Fibroblast of gingiva (primary cell): ENCODE data around the gene C10orf90.
"Not testable (repeated sequence)": the region's sequence is repeated elsewhere in the genome, so short reads cannot be mapped to it uniquely, and the experiment has no call there.

Experiments
- DNase-seq: peaks from one replicate; pipeline ENCODE4 v3.0.0-alpha.2; 2011; ENCODE audit warnings: low read depth

Gene C10orf90

DNA sequence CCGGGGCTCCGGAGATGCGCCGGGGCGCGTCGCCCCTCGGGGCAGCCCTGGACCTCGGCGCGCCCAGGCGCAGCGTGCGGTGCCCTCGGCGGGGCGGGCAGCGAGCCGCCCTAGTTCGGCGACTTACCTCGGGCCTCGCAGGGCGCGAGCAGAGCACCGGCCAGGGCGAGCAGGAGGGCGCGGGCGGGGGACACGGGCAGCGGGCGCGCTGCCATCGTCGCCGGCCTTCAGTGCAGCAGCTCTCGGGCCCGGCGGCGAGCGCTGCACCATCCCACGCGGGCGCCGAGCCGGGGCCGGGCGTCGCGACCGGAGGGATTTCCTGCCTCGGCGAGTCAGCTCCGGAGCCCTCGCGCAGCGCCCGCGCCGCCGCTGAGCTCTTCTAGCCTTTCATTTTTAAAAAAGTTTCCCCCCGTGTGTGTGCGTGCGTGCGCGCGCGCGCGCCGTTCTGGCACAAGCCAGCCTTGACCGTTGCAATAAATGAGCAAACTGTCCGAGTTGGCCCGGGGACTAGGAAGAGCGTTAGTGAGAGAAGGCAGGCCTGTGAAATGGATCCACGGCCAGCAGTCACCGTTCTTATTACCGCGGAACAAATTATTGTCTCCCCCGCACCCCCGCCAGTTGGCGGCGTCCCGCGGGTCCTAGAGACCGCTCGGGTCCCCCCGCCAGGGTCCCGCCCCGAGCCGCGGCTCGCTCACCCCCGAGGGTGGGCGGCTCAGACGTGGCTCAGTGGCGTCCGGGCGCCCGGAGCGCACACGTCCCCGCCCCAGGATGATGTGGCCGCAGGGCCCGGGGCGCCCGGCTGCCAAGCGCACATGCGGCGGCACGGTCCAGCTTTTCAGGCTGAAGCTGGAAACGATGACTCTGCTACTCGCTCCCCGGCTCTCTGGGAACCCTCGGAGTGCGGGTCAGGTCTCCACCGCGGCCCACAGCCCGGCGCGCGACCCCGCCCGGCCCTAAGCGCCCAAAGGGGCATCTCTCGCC lies 282.3 kb downstream of the C10orf90 start, which contains the start of gene ADAM12:
TSS of gene ADAM12 (minus strand) at position 547 of the 981 bp plus-strand sequence. CDS start at position 215, 332 bp downstream.
- peak; percentile 80 for DNase-seq

DNA sequence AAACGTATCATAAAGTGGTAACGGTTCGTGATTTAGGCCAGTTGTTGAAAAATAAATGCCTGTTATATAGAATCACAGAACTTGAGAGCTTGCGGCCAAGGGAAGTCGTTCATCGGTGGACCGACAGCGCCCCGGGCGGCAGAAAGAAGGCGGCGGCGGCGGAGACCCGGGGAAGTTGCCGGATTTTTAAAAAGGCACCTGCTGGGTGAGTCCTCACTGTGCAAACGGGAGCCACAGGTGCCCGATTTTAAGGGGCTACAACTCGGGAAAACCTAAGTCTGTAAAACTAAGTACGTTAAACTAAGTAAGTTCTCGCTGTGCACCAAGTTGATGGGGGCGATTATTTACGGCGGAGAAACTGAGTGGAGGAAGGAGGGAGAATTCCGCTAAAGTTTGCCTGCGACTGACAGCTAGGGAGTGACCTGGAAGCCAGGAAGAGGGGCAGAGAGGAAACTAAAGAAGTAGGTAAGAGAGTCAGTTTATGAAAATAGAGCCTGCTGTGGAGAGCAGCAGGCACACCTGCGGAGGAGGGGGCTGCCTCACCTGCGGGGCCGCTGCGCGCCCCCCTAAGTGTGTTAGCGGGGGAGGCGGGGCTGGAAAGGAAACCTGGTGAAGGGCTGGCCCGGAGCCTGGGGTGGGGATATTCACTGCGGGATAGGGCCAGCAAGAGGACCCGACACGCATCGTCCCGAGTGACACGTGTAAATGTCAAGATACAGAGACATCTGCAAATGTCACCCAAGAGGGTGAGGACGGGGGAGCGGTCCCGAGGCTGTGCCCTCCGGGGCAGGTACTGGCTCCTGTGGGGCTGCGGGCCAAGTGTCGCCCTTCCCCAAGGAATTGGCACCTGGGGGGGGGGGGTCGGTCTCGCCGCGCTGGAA lies 283.2 kb downstream of the C10orf90 start:
- DNase-seq: peak; percentile 67

DNA sequence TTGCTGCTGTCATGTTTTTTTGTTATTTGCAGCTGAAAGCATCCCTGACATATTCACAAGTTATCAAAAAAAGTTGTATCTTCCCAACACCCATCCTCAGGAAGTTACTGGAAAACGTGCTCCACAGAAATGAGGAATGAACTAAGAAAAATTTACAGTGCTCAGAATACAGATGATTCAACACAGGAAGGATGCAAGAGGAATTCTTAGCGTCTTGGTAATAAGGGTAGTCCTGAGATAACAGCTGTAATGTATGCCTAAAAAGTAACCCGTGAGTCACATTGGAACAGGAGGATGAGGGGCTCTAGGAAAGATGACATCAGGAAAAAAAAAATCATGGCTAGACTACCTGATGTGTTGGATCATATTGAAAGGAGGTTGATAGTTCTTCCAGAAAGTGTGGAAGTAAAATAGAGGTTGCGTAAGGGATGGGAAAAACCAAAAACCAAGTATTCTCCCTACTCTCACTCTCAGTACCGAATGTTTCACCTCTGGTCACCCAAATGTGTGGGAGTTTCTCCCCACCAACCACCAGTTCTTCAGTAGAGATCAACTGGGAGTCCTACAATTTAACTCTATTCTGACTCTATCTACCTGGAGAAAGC lies 286.1 kb downstream of the C10orf90 start:
- DNase-seq: no peak

DNA sequence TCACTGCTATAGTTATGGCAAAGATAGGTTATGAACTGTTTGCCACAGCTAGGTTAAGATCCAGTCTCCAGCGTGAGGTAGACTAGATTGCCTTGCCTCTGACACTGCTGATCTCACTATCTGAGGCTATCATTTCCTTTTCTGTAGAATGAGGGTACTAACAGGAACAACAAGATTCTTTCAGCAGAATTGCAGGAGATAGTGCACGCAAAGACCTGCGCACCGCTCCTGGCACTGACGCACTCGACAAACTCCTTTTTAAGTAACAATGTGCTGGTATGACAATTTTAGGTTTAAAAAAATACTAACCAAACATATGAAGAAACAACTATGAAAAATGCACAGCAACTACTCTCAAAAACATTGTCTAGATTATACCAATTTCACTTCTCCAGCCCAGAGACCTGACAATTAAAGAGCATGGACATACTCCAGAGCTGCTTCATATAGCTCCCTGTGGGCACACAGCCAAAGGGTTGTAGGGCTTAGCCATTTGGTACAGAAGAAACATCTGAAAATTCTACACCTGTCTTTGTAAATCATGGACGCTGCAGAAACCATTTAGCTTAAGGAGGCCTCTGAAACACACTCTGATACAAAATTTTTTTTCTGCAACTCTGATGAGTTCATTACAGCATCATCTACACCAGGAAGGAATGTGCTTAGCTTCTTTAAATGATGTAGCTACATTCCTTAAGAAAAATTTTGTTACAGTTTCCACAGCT lies 290.0 kb downstream of the C10orf90 start:
- no peak for DNase-seq

DNA sequence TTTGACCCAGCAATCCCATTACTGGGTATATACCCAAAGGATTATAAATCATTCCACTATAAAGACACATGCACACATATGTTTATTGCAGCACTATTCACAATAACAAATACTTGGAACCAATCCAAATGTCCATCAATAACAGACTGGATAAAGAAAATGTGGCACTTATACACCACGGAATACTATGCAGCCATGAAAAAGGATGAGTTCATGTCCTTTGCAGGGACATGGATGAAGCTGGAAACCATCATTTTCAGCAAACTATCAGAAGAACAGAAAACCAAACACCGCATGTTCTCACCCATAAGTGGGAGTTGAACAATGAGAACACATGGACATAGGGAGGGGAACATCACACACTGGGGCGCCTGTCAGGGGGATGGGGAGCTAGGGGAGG lies 291.3 kb downstream of the C10orf90 start:
- not testable (repeated sequence) for DNase-seq

DNA sequence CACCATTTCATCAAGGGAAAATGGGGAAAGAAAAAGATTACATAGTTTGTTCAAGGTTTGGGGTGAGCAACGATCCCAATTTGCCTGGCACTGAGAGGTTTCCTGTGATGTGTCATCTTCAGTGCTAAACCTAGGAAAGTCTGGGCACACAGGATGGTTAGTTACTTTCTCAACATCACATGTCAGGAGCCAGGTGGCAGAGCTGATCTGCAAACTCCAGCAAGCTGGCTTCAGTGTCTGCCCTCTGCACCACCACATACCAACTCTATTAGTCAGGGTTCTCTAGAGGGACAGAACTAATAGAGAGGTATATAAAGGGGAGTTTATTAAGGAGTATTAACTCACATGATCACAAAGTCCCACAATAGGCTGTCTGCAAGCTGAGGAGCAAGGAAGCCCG lies 293.5 kb downstream of the C10orf90 start:
- DNase-seq: peak; percentile 26

DNA sequence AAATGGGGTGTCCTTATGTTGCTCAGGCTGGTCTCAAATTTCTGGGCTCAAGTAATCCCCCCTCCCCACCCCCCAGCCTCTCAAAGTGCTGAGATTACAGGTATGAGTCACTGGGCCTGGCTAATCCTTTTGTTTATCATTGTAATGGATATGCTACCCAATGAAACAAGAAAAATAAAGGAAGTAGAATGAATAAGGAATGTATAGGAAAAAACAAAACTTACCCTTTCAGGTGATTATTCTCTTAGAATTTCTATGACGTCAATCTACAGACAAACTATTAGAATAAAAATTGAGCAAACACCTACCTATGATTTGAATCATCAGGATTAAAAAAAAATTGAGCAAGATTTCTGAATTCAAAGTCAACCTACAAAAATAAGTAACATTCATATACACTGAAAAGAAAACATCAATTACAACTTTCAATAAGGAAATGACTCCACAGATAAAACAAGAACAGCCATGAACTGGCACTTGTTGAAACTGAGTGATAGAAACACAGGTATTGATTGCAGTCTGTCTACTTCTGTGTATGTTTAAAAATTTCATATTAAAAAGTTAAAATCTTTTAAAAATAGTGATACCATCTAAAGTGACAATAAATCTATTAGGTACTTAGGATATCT lies 294.5 kb downstream of the C10orf90 start:
- no peak for DNase-seq

DNA sequence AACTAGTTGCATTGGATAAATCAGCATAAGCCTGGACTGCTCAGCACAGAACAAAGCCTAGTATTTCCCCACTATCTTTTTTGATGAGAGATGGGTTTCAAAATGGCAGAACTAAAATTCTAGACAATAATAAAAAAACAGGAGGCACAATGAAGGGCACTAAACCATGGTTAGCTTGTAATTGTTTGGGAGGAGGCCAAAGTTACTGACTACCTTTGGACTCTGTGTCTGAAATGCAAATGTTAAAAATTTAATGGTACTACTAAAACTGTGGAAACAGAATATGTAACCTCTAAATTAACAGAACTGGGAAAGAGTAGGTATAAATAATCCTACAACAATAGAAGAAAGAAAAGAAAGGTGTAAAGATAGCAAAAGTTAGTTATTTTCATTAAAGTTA lies 295.2 kb downstream of the C10orf90 start:
- DNase-seq: no peak
